ENCODE data around the gene SCUBE2. TPM values are rescaled to one million over a fixed set of nuclear protein-coding genes. Genes with fewer than 3 reads are reported as not detected.

The SCUBE2 gene
- polyA plus RNA-seq, 1 of the 3 experiments (the other 2 are of a cell fraction): 0.76 TPM

GRCh38 chr11:8971196-8971923, 120.0 kb downstream of the SCUBE2 start (continued):
- TF ChIP-seq GATA2 (CRISPR knock-in tag; IDR thresholded peaks at IDR 0.05): no peak
- TF ChIP-seq RAD21 (IDR thresholded peaks at IDR 0.05; ENCODE audit: low read length): no peak
- no peak for TF ChIP-seq MEF2A (IDR thresholded peaks at IDR 0.05; ENCODE audit: borderline replicate concordance, low read depth)
- no peak for TF ChIP-seq SMC3 (IDR thresholded peaks at IDR 0.05; ENCODE audit: low read depth, low read length)
- no peak for TF ChIP-seq MXI1 (IDR thresholded peaks at IDR 0.05; ENCODE audit: low read depth, low read length)
- no peak for TF ChIP-seq GABPA (IDR thresholded peaks at IDR 0.05; ENCODE audit: low read depth)
- no peak for TF ChIP-seq TCF12 (IDR thresholded peaks at IDR 0.05)

Small RNA genes within 50 kb of the gene (small RNA-seq; reads per million reads assigned to genes)
- gene MIR5691: 0 to 0.64 (median 0) reads per million in 7 experiments

Other genes starting within 250 kb of the SCUBE2 start
- 47.9 and 55.3 TPM in 2 replicates for gene AKIP1, start 180.4 kb downstream of the SCUBE2 start, polyA plus RNA-seq (2012; rRNA removed)
- gene C11orf16, start 158.7 kb downstream of the SCUBE2 start, polyA plus RNA-seq (2012; rRNA removed): not detected in 2 replicates
- not detected in 2 replicates for gene ASCL3, start 148.6 kb downstream of the SCUBE2 start, polyA plus RNA-seq (2012; rRNA removed)
- 21.8 and 29.3 TPM in 2 replicates for gene TMEM9B, start 127.2 kb downstream of the SCUBE2 start, polyA plus RNA-seq (2012; rRNA removed)
- gene NRIP3, start 87.6 kb downstream of the SCUBE2 start, polyA plus RNA-seq (2012; rRNA removed): 2.1 and 2.6 TPM in 2 replicates
- gene DENND5A, start 173.8 kb upstream of the SCUBE2 start, polyA plus RNA-seq (2012; rRNA removed): 110 and 124 TPM in 2 replicates
- gene TMEM41B, start 223.0 kb upstream of the SCUBE2 start, polyA plus RNA-seq (2012; rRNA removed): 19.8 and 23.5 TPM in 2 replicates

Data from SK-N-SH (cell line).